ENCODE results near the gene TNNC1. TPM values are rescaled to one million over a fixed set of nuclear protein-coding genes. Genes with fewer than 3 reads are reported as not detected.

Gene TNNC1
- total RNA-seq, 2 experiments from 2014 or later, result 5.3 to 6.6 TPM

GRCh38 chr3:52415800-52416199 lies 38.0 kb downstream of the TNNC1 start:
- Mint-ChIP-seq H3K36me3 (ENCODE audit: low read depth) (peaks cover 13% of the 10 kb centered on the region), H3K27ac (no peak overlapping the region), H3K9me3 (no peaks in the 10 kb centered on the region), H3K27me3 (no peaks in the 10 kb centered on the region), H3K4me1 (ENCODE audit: low read depth) (peaks cover 38% of the 10 kb centered on the region), H3K4me3 (no peak overlapping the region)
- peaks cover 17% of the 10 kb centered on the region for H3K4me1 ChIP-seq (ENCODE audit: insufficient read depth, low read length)
- peaks cover 4% of the 10 kb centered on the region for H3K36me3 ChIP-seq (ENCODE audit: insufficient read depth, low read length)
- POLR2A ChIA-PET, result no interaction called here
- CTCF ChIA-PET, result no interaction called here
- no peaks in the 10 kb centered on the region for H3K9me3 ChIP-seq (ENCODE audit: control insufficient read depth in 1 of 2, insufficient read depth in 1 of 2, low read length in 2 of 2)
- no peak for TF ChIP-seq CTCF (IDR thresholded peaks at IDR 0.05)
- ATAC-seq (ENCODE audit: poor library complexity) (no peak), DNase-seq (no peak)
- H3K27me3 ChIP-seq (ENCODE audit: control insufficient read depth in 1 of 2, insufficient read depth in 2 of 2, low read length in 2 of 2), result no peaks in the 10 kb centered on the region
- no peak overlapping the region for H3K4me3 ChIP-seq (ENCODE audit: low read length)
- no peak overlapping the region for H3K27ac ChIP-seq (ENCODE audit: low read depth in 1 of 2, low read length in 2 of 2)
- intact Hi-C loops (cut with DNase I, micrococcal nuclease), result no loop called here

GRCh38 chr3:52408466-52408865 lies 45.4 kb downstream of the TNNC1 start:
- Histone ChIP-seq H3K27ac (ENCODE audit: low read depth in 1 of 2, low read length in 2 of 2) (peak overlapping the region in 1 of 2 donors; percentile 95), H3K4me3 (ENCODE audit: low read length) (no peak overlapping the region), H3K9me3 (ENCODE audit: control insufficient read depth in 1 of 2, insufficient read depth in 1 of 2, low read length in 2 of 2) (no peaks in the 10 kb centered on the region), H3K4me1 (ENCODE audit: insufficient read depth, low read length) (peaks cover 52% of the 10 kb centered on the region), H3K36me3 (ENCODE audit: insufficient read depth, low read length) (peaks cover 46% of the 10 kb centered on the region), H3K27me3 (ENCODE audit: control insufficient read depth in 1 of 2, insufficient read depth in 2 of 2, low read length in 2 of 2) (no peaks in the 10 kb centered on the region)
- H3K27me3 Mint-ChIP-seq, result no peaks in the 10 kb centered on the region
- DNase-seq (peak in 1 of 14 experiments; percentile 32), ATAC-seq (ENCODE audit: poor library complexity) (no peak)
- peaks cover 74% of the 10 kb centered on the region for H3K36me3 Mint-ChIP-seq (ENCODE audit: low read depth)
- H3K4me3 Mint-ChIP-seq, result peak overlapping the region; percentile 97
- no peaks in the 10 kb centered on the region for H3K9me3 Mint-ChIP-seq
- no peak for TF ChIP-seq CTCF (IDR thresholded peaks at IDR 0.05)
- peaks cover 43% of the 10 kb centered on the region for H3K4me1 Mint-ChIP-seq (ENCODE audit: low read depth)
- intact Hi-C loops (cut with DNase I, micrococcal nuclease), result loop anchor here in 1 of 2 experiments (2.0 to 5.0 kb wide), 4 partner anchors 171 to 411 kb away; partner anchors contain the start of genes RPL29 and TWF2
- POLR2A ChIA-PET, result no interaction called here
- H3K27ac Mint-ChIP-seq, result peak overlapping the region; percentile 97
- CTCF ChIA-PET, result no interaction called here

- H3K27me3 Mint-ChIP-seq, result no peaks in the 10 kb centered on the region
- H3K4me1 Mint-ChIP-seq (ENCODE audit: low read depth), result peaks cover 37% of the 10 kb centered on the region
- Histone ChIP-seq H3K27me3 (ENCODE audit: control insufficient read depth in 1 of 2, insufficient read depth in 2 of 2, low read length in 2 of 2) (no peaks in the 10 kb centered on the region), H3K9me3 (ENCODE audit: control insufficient read depth in 1 of 2, insufficient read depth in 1 of 2, low read length in 2 of 2) (no peaks in the 10 kb centered on the region), H3K27ac (ENCODE audit: low read depth in 1 of 2, low read length in 2 of 2) (no peak overlapping the region), H3K36me3 (ENCODE audit: insufficient read depth, low read length) (peaks cover 53% of the 10 kb centered on the region), H3K4me1 (ENCODE audit: insufficient read depth, low read length) (peaks cover 52% of the 10 kb centered on the region), H3K4me3 (ENCODE audit: low read length) (no peak overlapping the region)
- intact Hi-C loops (cut with DNase I, micrococcal nuclease), result loop anchor here in 1 of 2 experiments (2.0 to 5.0 kb wide), 5 partner anchors 117 to 410 kb away; partner anchors contain the start of genes RPL29 and TWF2
- ATAC-seq (ENCODE audit: poor library complexity), result no peak
- POLR2A ChIA-PET, result no interaction called here
- peak overlapping the region; percentile 97 for H3K27ac Mint-ChIP-seq
- no peak for TF ChIP-seq CTCF (IDR thresholded peaks at IDR 0.05)
- peaks cover 75% of the 10 kb centered on the region for H3K36me3 Mint-ChIP-seq (ENCODE audit: low read depth)
- no peaks in the 10 kb centered on the region for H3K9me3 Mint-ChIP-seq
- DNase-seq, result peak in 1 of 14 experiments; percentile 22
- CTCF ChIA-PET, result no interaction called here
- H3K4me3 Mint-ChIP-seq, result peak overlapping the region; percentile 97
Observed at GRCh38 chr3:52407779-52408178, 46.1 kb downstream of the TNNC1 start.

Measured in CD4-positive, alpha-beta T cell (primary cell).